Mesenchymal stem cell (in vitro differentiated cells and primary cell): ENCODE measurements around the gene TRIO.

Experiments used
- DNase-seq: peaks from one replicate; pipeline ENCODE4 v3.0.0-alpha.2; 2013
- H2AFZ ChIP-seq: one replicate; pipeline ENCODE4 v1.6.1; 2013; ENCODE audit warnings: low read depth, mild to moderate bottlenecking, control low read depth, inconsistent platforms, low read length, moderate library complexity
- H2AK5ac ChIP-seq: 2 replicates; pipeline ENCODE4 v1.6.1; 2013; ENCODE audit warnings: low read length, moderate library complexity, mild to moderate bottlenecking, inconsistent platforms; ENCODE audit not compliant: severe bottlenecking
- H2BK120ac ChIP-seq: one replicate; pipeline ENCODE4 v1.6.1; 2013; ENCODE audit warnings: low read depth, mild to moderate bottlenecking, inconsistent platforms, low read length, moderate library complexity
- H2BK12ac ChIP-seq, 2 experiments: one replicate each; pipeline ENCODE4 v1.6.1; 2013; ENCODE audit warnings: inconsistent platforms in 2 of 2, low read length in 2 of 2, mild to moderate bottlenecking in 2 of 2, moderate library complexity in 2 of 2, control low read depth in 1 of 2
- H2BK15ac ChIP-seq: one replicate; pipeline ENCODE4 v1.6.1; 2013; ENCODE audit warnings: mild to moderate bottlenecking, low read depth, inconsistent platforms; ENCODE audit not compliant: poor library complexity, severe bottlenecking
- H2BK5ac ChIP-seq: 2 replicates; pipeline ENCODE4 v1.6.1; 2013; ENCODE audit warnings: low read depth, mild to moderate bottlenecking, low read length, control low read depth, inconsistent platforms; ENCODE audit not compliant: poor library complexity, severe bottlenecking
- H3K14ac ChIP-seq, 2 experiments: one replicate each; pipeline ENCODE4 v1.6.1; 2013; ENCODE audit warnings: inconsistent platforms in 2 of 2, low read length in 2 of 2, control low read depth in 1 of 2, mild to moderate bottlenecking in 1 of 2, moderate library complexity in 1 of 2
- H3K18ac ChIP-seq, 2 experiments: one replicate each; pipeline ENCODE4 v1.6.1; 2013; ENCODE audit warnings: inconsistent platforms in 2 of 2, low read length in 2 of 2, control low read depth in 1 of 2, low read depth in 1 of 2, mild to moderate bottlenecking in 1 of 2
- H3K23ac ChIP-seq, 2 experiments: one replicate each; pipeline ENCODE4 v1.6.1; 2013; ENCODE audit warnings: inconsistent platforms in 2 of 2, low read length in 2 of 2, mild to moderate bottlenecking in 2 of 2, moderate library complexity in 2 of 2, control low read depth in 1 of 2
- H3K27ac ChIP-seq: 2 replicates; pipeline ENCODE4 v1.5.1; 2013; ENCODE audit warnings: mild to moderate bottlenecking, moderate library complexity, low read length, control low read depth, inconsistent platforms; ENCODE audit not compliant: poor library complexity, severe bottlenecking
- H3K27me3 ChIP-seq, 2 experiments: 2 replicates each; pipeline versions ENCODE4 v1.6.1 to v1.7.0; 2013; ENCODE audit warnings: low read length in 2 of 2, mild to moderate bottlenecking in 2 of 2, moderate library complexity in 2 of 2, control low read depth in 1 of 2, inconsistent platforms in 1 of 2; ENCODE audit not compliant: control insufficient read depth in 1 of 2, insufficient read depth in 1 of 2
- H3K36me3 ChIP-seq, 2 experiments: 2 replicates each; pipeline versions ENCODE4 v1.6.1 to v1.7.0; 2013; ENCODE audit warnings: low read length in 2 of 2, control low read depth in 1 of 2, inconsistent platforms in 1 of 2, low read depth in 1 of 2, mild to moderate bottlenecking in 1 of 2; ENCODE audit not compliant: insufficient read depth in 2 of 2, control insufficient read depth in 1 of 2
- H3K4ac ChIP-seq, 2 experiments: one replicate each; pipeline ENCODE4 v1.6.1; 2013; ENCODE audit warnings: inconsistent platforms in 2 of 2, low read length in 2 of 2, mild to moderate bottlenecking in 2 of 2, moderate library complexity in 2 of 2, control low read depth in 1 of 2, low read depth in 1 of 2
- H3K4me1 ChIP-seq: 2 replicates; pipeline ENCODE4 v1.6.1; 2013; ENCODE audit warnings: low read depth, low read length, control low read depth; ENCODE audit not compliant: control insufficient read depth, insufficient read depth
- H3K4me2 ChIP-seq: 2 replicates; pipeline ENCODE4 v1.6.1; 2013; ENCODE audit warnings: low read length, mild to moderate bottlenecking, inconsistent platforms; ENCODE audit not compliant: poor library complexity, severe bottlenecking
- H3K4me3 ChIP-seq, 2 experiments: 2 replicates each; pipeline versions ENCODE4 v1.5.1 to v1.7.0; 2013; ENCODE audit warnings: low read length in 2 of 2, mild to moderate bottlenecking in 2 of 2, control low read depth in 1 of 2, low read depth in 1 of 2; ENCODE audit not compliant: insufficient read depth in 1 of 2
- H3K79me1 ChIP-seq: replicated peaks from 2 replicates; pipeline ENCODE4 v1.6.1; 2013; ENCODE audit warnings: mild to moderate bottlenecking, control low read depth, low read length, inconsistent platforms; ENCODE audit not compliant: poor library complexity, severe bottlenecking
- H3K9ac ChIP-seq: 2 replicates; pipeline ENCODE4 v1.7.0; 2013; ENCODE audit warnings: mild to moderate bottlenecking, low read length, moderate library complexity
- H3K9me3 ChIP-seq: 2 replicates; pipeline ENCODE4 v1.7.0; 2013; ENCODE audit warnings: mild to moderate bottlenecking, low read length; ENCODE audit not compliant: control insufficient read depth
- H4K8ac ChIP-seq: one replicate; pipeline ENCODE4 v1.6.1; 2013; ENCODE audit warnings: inconsistent platforms, mild to moderate bottlenecking, low read length, moderate library complexity
- H4K91ac ChIP-seq: one replicate; pipeline ENCODE4 v1.6.1; 2013; ENCODE audit warnings: mild to moderate bottlenecking, low read length, inconsistent platforms
- WGBS: methylation state at CpG from one replicate; pipeline ENCODE4 v1.1.7; 2013; ENCODE audit warnings: mixed read lengths; 5-methylcytosine and 5-hydroxymethylcytosine counted together

The TRIO gene

DNA sequence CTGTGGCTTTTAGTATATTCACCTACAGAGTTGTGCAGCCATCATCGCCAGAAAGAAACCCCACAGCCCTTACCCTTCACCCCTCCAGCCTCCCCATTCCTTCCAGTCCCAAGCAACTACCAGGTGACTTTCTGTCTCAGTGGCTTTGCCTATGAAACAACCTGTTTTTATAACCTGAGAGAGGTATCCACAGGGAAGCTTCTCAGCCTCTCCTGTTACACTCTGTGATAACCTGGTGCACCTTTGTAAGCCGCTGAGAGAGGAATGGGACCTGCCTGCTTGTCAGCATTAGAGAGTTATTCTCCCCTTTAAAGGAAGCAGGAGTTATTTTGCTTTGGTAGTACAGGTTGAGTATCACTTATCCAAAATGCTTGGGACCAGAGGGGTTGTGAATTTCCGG lies 93.6 kb downstream of the TRIO start:
- Histone ChIP-seq H3K14ac (no peak overlapping the region), H2BK5ac (no peak overlapping the region), H3K27ac (peak overlapping the region; percentile 28), H2BK15ac (no peak overlapping the region), H3K4me3 (no peak overlapping the region), H2AK5ac (peak overlapping the region; percentile 31), H3K79me1 (no peaks in the 10 kb centered on the region), H4K91ac (no peak overlapping the region), H3K36me3 (peaks cover 3 to 5% of the 10 kb centered on the region in 2 experiments), H2BK12ac (no peak overlapping the region), H3K9ac (no peak overlapping the region), H3K18ac (peak overlapping the region in 1 of 2 experiments; percentile 19), H3K4me1 (peaks cover 24% of the 10 kb centered on the region), H3K4me2 (no peak overlapping the region), H3K23ac (no peak overlapping the region), H3K27me3 (no peaks in the 10 kb centered on the region), H3K4ac (no peak overlapping the region), H2BK120ac (no peak overlapping the region), H2AFZ (no peak overlapping the region), H3K9me3 (no peaks in the 10 kb centered on the region), H4K8ac (no peak overlapping the region)
- no peak for DNase-seq
- WGBS, result 71% methylated on average over 3 of the region's 3 CpGs

DNA sequence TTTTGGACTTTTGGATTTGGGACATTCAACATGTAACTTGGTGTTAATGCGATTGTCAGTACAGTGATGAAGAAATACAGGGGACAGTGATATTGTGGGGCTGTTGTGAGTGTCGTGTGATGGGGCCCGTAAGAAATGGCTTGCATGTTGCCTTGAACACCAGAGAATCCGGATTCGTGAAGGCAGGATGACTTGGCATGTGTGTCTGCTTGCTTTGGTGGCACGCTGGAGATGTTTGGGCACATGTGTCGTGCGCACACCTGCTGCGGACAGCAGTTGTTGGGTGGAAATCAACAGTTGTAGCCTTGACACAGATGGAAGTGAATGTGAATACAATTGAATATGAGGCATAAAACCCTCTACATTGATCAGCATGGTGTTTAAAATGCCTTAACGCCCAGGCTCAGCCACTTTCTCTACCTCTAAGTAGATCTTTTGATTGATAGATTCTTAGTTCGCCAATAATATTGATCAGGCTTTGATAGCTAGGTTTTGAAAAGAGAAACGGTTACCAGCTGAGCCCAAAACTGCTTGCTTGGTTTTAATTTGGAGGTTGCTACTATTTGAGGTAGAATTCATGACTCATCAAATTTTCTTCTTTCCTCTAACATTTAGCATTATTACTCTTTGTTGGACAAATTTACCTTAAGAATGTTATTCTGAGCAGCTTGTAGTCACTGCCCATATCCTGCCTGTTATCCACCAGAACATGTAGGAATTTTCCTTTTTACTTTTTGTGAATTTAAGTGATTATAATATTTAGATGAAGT lies 94.4 kb downstream of the TRIO start:
- Histone ChIP-seq H4K8ac (no peak overlapping the region), H3K23ac (no peak overlapping the region), H2BK12ac (no peak overlapping the region), H3K9ac (no peak overlapping the region), H2BK5ac (no peak overlapping the region), H3K27me3 (no peaks in the 10 kb centered on the region), H3K4me2 (no peak overlapping the region), H2AK5ac (no peak overlapping the region), H3K36me3 (peaks cover 3 to 5% of the 10 kb centered on the region in 2 experiments), H3K79me1 (no peaks in the 10 kb centered on the region), H3K14ac (no peak overlapping the region), H3K4ac (no peak overlapping the region), H3K18ac (peak overlapping the region in 1 of 2 experiments; percentile 26), H2BK120ac (no peak overlapping the region), H2BK15ac (no peak overlapping the region), H3K4me3 (no peak overlapping the region), H3K9me3 (no peaks in the 10 kb centered on the region), H3K27ac (peak overlapping the region; percentile 28), H2AFZ (no peak overlapping the region), H3K4me1 (peaks cover 22% of the 10 kb centered on the region), H4K91ac (no peak overlapping the region)
- DNase-seq, result no peak
- WGBS, result 94% methylated on average over 10 of the region's 12 CpGs

DNA sequence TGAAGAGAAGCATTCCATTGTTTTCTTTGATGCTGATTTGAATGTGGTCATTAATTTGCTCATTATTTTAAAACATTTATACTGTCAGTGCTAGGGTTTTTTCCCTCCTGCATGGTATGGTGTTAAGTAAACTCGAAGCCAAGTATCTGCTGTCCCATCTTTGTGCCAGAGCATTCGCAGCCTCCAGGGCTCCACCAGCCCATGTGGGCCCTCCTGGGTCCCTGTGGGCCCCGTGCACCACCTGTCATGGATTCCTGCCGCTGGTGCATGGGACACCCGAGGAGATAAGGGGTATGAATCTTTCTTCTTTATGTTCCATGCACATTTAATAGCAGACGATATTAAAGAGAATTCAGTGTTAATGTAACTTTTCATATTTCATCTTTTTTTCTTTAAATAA lies 95.1 kb downstream of the TRIO start:
- peaks cover 5 to 8% of the 10 kb centered on the region in 2 experiments for H3K36me3 ChIP-seq
- 94% methylated on average over 3 of the region's 6 CpGs for WGBS
- no peak overlapping the region for H2BK120ac ChIP-seq
- no peak overlapping the region for H3K4me2 ChIP-seq
- no peak overlapping the region for H3K18ac ChIP-seq
- no peak overlapping the region for H3K23ac ChIP-seq
- H3K27me3 ChIP-seq, result no peaks in the 10 kb centered on the region
- no peak overlapping the region for H3K4me3 ChIP-seq
- no peak overlapping the region for H2BK5ac ChIP-seq
- no peak overlapping the region for H2AK5ac ChIP-seq
- H3K79me1 ChIP-seq, result no peaks in the 10 kb centered on the region
- no peak overlapping the region for H4K91ac ChIP-seq
- H3K9ac ChIP-seq, result no peak overlapping the region
- peak overlapping the region in 1 of 2 experiments; percentile 42 for H2BK12ac ChIP-seq
- no peak overlapping the region for H3K4ac ChIP-seq
- DNase-seq, result no peak
- H2BK15ac ChIP-seq, result no peak overlapping the region
- no peaks in the 10 kb centered on the region for H3K9me3 ChIP-seq
- H3K4me1 ChIP-seq, result peaks cover 24% of the 10 kb centered on the region
- H2AFZ ChIP-seq, result no peak overlapping the region
- H3K27ac ChIP-seq, result peak overlapping the region; percentile 21
- no peak overlapping the region for H3K14ac ChIP-seq
- H4K8ac ChIP-seq, result no peak overlapping the region

DNA sequence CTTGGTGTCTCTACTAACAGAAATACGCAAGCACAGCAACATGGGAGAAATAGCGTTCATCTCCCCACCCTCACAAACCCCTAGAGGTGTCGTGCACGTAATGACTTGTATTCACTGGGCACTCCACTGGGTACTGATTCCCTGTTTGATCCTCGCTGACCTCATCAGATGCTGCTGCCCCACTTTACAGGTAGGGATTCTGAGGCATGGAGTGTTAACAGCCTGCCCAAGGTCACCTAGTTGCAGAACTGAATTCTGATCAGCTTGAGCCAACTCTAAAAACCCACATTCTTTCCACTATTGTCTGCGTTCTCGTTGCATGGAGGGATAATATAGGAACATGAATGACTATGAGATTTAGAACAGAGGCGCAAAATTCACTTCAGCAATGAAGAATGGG lies 96.3 kb downstream of the TRIO start:
- H3K36me3 ChIP-seq, result peaks cover 5 to 8% of the 10 kb centered on the region in 2 experiments
- no peak overlapping the region for H3K23ac ChIP-seq
- H2BK5ac ChIP-seq, result no peak overlapping the region
- no peak overlapping the region for H2BK120ac ChIP-seq
- H3K4me3 ChIP-seq, result no peak overlapping the region
- H2BK15ac ChIP-seq, result no peak overlapping the region
- WGBS, result 94% methylated on average over 8 of the region's 8 CpGs
- peaks cover 20% of the 10 kb centered on the region for H3K4me1 ChIP-seq
- H3K27ac ChIP-seq, result no peak overlapping the region
- H3K9me3 ChIP-seq, result no peaks in the 10 kb centered on the region
- H4K91ac ChIP-seq, result peak overlapping the region; percentile 75
- H3K4ac ChIP-seq, result no peak overlapping the region
- H2BK12ac ChIP-seq, result no peak overlapping the region
- no peak overlapping the region for H3K9ac ChIP-seq
- H3K27me3 ChIP-seq, result no peaks in the 10 kb centered on the region
- H4K8ac ChIP-seq, result no peak overlapping the region
- H2AK5ac ChIP-seq, result no peak overlapping the region
- H3K4me2 ChIP-seq, result no peak overlapping the region
- DNase-seq, result no peak
- H2AFZ ChIP-seq, result no peak overlapping the region
- no peaks in the 10 kb centered on the region for H3K79me1 ChIP-seq
- no peak overlapping the region for H3K14ac ChIP-seq
- peak overlapping the region; percentile 28 to 43 for H3K18ac ChIP-seq
